ENCODE data around the gene ZNF620. TPM values are rescaled to one million over a fixed set of nuclear protein-coding genes. Genes with fewer than 3 reads are reported as not detected.

Gene ZNF620
- polyA plus RNA-seq, 1 donor from 2014 or later: 20.2 TPM

DNA sequence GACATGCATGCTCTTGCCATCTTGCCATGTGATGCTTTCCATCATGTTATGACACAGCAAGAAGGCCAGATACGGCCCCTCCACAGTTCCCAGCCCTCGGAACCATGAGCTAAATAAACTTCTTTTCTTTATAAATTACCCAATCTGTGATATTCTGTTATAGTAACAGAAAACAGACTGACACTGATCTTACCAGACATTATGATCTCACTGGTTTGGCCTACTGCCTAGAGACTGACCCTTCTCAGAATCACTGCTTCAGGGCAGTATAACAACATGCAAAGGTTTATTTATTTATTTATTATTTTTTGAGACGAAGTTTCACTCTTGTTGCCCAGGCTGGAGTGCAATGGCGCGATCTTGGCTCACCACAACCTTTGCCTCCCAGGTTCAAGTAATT lies 14.9 kb upstream of the ZNF620 start:
- H3K27ac ChIP-seq (ENCODE audit: low read length): no peak overlapping the region
- TF ChIP-seq, protein P1, sequence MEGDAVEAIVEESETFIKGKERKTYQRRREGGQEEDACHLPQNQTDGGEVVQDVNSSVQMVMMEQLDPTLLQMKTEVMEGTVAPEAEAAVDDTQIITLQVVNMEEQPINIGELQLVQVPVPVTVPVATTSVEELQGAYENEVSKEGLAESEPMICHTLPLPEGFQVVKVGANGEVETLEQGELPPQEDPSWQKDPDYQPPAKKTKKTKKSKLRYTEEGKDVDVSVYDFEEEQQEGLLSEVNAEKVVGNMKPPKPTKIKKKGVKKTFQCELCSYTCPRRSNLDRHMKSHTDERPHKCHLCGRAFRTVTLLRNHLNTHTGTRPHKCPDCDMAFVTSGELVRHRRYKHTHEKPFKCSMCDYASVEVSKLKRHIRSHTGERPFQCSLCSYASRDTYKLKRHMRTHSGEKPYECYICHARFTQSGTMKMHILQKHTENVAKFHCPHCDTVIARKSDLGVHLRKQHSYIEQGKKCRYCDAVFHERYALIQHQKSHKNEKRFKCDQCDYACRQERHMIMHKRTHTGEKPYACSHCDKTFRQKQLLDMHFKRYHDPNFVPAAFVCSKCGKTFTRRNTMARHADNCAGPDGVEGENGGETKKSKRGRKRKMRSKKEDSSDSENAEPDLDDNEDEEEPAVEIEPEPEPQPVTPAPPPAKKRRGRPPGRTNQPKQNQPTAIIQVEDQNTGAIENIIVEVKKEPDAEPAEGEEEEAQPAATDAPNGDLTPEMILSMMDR (IDR thresholded peaks at IDR 0.05; ENCODE audit: poor library complexity, severe bottlenecking): no peak
- no peak for TF ChIP-seq EP300 (conservative IDR thresholded peaks at IDR 0.05; ENCODE audit: poor library complexity, severe bottlenecking)
- no peak for TF ChIP-seq POLR2AphosphoS5 (IDR thresholded peaks at IDR 0.05)
- no peak for TF ChIP-seq SMC3 (conservative IDR thresholded peaks at IDR 0.05; ENCODE audit: poor library complexity)
- TF ChIP-seq, protein P2, sequence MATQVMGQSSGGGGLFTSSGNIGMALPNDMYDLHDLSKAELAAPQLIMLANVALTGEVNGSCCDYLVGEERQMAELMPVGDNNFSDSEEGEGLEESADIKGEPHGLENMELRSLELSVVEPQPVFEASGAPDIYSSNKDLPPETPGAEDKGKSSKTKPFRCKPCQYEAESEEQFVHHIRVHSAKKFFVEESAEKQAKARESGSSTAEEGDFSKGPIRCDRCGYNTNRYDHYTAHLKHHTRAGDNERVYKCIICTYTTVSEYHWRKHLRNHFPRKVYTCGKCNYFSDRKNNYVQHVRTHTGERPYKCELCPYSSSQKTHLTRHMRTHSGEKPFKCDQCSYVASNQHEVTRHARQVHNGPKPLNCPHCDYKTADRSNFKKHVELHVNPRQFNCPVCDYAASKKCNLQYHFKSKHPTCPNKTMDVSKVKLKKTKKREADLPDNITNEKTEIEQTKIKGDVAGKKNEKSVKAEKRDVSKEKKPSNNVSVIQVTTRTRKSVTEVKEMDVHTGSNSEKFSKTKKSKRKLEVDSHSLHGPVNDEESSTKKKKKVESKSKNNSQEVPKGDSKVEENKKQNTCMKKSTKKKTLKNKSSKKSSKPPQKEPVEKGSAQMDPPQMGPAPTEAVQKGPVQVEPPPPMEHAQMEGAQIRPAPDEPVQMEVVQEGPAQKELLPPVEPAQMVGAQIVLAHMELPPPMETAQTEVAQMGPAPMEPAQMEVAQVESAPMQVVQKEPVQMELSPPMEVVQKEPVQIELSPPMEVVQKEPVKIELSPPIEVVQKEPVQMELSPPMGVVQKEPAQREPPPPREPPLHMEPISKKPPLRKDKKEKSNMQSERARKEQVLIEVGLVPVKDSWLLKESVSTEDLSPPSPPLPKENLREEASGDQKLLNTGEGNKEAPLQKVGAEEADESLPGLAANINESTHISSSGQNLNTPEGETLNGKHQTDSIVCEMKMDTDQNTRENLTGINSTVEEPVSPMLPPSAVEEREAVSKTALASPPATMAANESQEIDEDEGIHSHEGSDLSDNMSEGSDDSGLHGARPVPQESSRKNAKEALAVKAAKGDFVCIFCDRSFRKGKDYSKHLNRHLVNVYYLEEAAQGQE (IDR thresholded peaks at IDR 0.05; ENCODE audit: borderline replicate concordance): no peak
- TF ChIP-seq MXI1 (conservative IDR thresholded peaks at IDR 0.05; ENCODE audit: poor library complexity, severe bottlenecking): no peak
- no peak for TF ChIP-seq TAF1 (IDR thresholded peaks at IDR 0.05; ENCODE audit: low read depth)
- no peak for TF ChIP-seq EZH2 (IDR thresholded peaks at IDR 0.05; ENCODE audit: borderline replicate concordance, insufficient read depth, low read length, poor library complexity, severe bottlenecking)
- TF ChIP-seq RAD21 (conservative IDR thresholded peaks at IDR 0.05): no peak
- H4K20me1 ChIP-seq (ENCODE audit: insufficient read depth): no peaks in the 10 kb centered on the region
- H3K4me3 ChIP-seq (ENCODE audit: low read length): no peak overlapping the region
- H2AFZ ChIP-seq (ENCODE audit: low read depth, low read length): no peak overlapping the region
- H3K27me3 ChIP-seq (ENCODE audit: insufficient read depth, low read depth, low read length): no peaks in the 10 kb centered on the region
- H3K9ac ChIP-seq (ENCODE audit: low read length): no peak overlapping the region
- H3K79me2 ChIP-seq (replicated peaks; ENCODE audit: insufficient read depth, low read length): no peaks in the 10 kb centered on the region
- H3K9me2 ChIP-seq (ENCODE audit: insufficient read depth, low read length): no peaks in the 10 kb centered on the region
- no peaks in the 10 kb centered on the region for H3K9me3 ChIP-seq (ENCODE audit: low read length)
- no peaks in the 10 kb centered on the region for H3F3A ChIP-seq (ENCODE audit: insufficient read depth, low read length, poor library complexity, severe bottlenecking)
- H3K36me3 ChIP-seq (ENCODE audit: insufficient read depth, low read length): no peaks in the 10 kb centered on the region
- no peak overlapping the region for H3K4me2 ChIP-seq (ENCODE audit: low read length)

DNA sequence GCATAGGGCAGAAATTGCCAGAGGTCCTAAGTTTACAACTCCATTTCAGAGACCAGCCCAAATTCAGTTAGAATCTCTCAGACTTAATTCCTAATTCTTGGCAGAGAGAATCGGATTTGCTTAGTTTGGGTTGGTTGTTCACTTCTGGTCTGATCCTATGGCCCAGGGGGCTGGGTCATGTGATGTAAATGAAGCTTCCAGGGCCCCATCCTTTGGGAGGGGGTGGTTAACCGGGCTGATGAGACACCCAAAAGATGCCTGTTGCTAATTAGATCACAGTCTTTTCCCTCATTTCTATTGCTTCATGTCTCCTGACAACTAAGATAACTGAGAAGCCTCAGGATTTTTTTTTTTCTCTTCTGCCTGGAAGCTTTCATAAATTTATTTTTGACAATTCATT lies 11.1 kb upstream of the ZNF620 start:
- no peak overlapping the region for H3K27ac ChIP-seq (ENCODE audit: low read length)
- no peak overlapping the region for H2AFZ ChIP-seq (ENCODE audit: low read depth, low read length)
- H3K9me2 ChIP-seq (ENCODE audit: insufficient read depth, low read length): no peaks in the 10 kb centered on the region
- TF ChIP-seq MXI1 (conservative IDR thresholded peaks at IDR 0.05; ENCODE audit: poor library complexity, severe bottlenecking) (no peak), EP300 (conservative IDR thresholded peaks at IDR 0.05; ENCODE audit: poor library complexity, severe bottlenecking) (no peak), TAF1 (IDR thresholded peaks at IDR 0.05; ENCODE audit: low read depth) (no peak), SMC3 (conservative IDR thresholded peaks at IDR 0.05; ENCODE audit: poor library complexity) (no peak), RAD21 (conservative IDR thresholded peaks at IDR 0.05) (no peak), EZH2 (IDR thresholded peaks at IDR 0.05; ENCODE audit: borderline replicate concordance, insufficient read depth, low read length, poor library complexity, severe bottlenecking) (no peak), POLR2AphosphoS5 (IDR thresholded peaks at IDR 0.05) (no peak)
- TF ChIP-seq, protein P2 (IDR thresholded peaks at IDR 0.05; ENCODE audit: borderline replicate concordance): no peak
- H4K20me1 ChIP-seq (ENCODE audit: insufficient read depth): no peaks in the 10 kb centered on the region
- H3K79me2 ChIP-seq (replicated peaks; ENCODE audit: insufficient read depth, low read length): no peaks in the 10 kb centered on the region
- no peaks in the 10 kb centered on the region for H3K27me3 ChIP-seq (ENCODE audit: insufficient read depth, low read depth, low read length)
- no peak overlapping the region for H3K4me3 ChIP-seq (ENCODE audit: low read length)
- no peaks in the 10 kb centered on the region for H3K9me3 ChIP-seq (ENCODE audit: low read length)
- no peaks in the 10 kb centered on the region for H3K36me3 ChIP-seq (ENCODE audit: insufficient read depth, low read length)
- H3K4me2 ChIP-seq (ENCODE audit: low read length): no peak overlapping the region
- no peaks in the 10 kb centered on the region for H3F3A ChIP-seq (ENCODE audit: insufficient read depth, low read length, poor library complexity, severe bottlenecking)
- H3K9ac ChIP-seq (ENCODE audit: low read length): no peak overlapping the region

Measured in neural cell (in vitro differentiated cells).